Measurements from ENCODE around the gene CUEDC1. TPM values are rescaled to one million over a fixed set of nuclear protein-coding genes. Genes with fewer than 3 reads are reported as not detected.

Gene CUEDC1
- total RNA-seq, 3 donors from 2014 or later, result 13.0 to 18.0 (median 14.5) TPM

DNA sequence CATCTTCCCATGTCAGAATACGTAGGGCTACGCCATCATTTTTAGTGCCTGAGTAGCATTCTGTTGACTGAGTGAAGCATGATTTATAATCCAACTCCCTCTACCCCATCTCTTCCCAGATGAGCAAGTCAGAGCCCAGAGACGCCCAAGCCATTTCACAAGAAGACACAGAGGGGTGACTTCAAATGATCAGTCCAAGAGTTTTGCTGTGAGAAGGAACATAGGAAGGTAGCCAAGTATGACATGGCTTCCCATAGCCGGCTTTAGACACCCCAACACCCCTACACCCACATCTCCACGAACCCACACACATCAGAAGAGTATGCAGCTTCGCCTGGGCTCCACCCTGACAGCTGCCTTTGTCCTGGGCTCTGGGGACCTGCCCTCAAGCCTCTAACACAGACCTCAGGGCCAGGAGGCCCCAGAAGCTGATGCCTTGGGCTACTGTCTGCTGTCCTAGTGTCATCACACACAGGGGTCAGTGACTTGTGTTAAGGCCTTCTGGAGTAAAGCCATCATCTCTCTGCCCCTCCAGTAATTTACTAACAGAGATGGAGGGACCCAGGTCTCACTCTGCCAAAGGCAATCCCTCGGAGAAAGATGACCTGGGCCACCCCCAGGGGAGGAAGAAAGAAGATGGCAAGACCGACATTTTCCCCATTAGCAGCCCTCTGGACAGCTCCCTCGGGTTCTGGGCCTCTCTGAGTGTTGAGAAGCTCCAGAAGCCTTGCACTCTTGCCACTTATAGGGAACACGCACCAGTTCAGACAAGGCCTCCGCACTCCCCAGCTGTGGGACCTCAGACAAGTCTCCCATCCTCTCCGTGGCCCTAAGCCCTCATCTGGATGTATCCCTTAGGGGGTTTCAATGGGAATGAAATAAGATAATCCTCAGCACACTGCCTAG lies 66.6 kb downstream of the CUEDC1 start:
- Histone ChIP-seq H3K9me3 (no peaks in the 10 kb centered on the region), H3K36me3 (no peaks in the 10 kb centered on the region), H3K4me1 (peaks cover 0 to 28% of the 10 kb centered on the region in 2 donors), H3K27ac (peak overlapping the region in 1 of 2 donors; percentile 95), H3K4me3 (no peak overlapping the region), H3K27me3 (no peaks in the 10 kb centered on the region)
- DNase-seq (ENCODE audit: low spot score in 2 of 2), result no peak
- intact Hi-C loops (cut with DNase I; ENCODE audit: low total_unique reads), result no loop called here
- TF ChIP-seq, protein P1, sequence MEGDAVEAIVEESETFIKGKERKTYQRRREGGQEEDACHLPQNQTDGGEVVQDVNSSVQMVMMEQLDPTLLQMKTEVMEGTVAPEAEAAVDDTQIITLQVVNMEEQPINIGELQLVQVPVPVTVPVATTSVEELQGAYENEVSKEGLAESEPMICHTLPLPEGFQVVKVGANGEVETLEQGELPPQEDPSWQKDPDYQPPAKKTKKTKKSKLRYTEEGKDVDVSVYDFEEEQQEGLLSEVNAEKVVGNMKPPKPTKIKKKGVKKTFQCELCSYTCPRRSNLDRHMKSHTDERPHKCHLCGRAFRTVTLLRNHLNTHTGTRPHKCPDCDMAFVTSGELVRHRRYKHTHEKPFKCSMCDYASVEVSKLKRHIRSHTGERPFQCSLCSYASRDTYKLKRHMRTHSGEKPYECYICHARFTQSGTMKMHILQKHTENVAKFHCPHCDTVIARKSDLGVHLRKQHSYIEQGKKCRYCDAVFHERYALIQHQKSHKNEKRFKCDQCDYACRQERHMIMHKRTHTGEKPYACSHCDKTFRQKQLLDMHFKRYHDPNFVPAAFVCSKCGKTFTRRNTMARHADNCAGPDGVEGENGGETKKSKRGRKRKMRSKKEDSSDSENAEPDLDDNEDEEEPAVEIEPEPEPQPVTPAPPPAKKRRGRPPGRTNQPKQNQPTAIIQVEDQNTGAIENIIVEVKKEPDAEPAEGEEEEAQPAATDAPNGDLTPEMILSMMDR (IDR thresholded peaks at IDR 0.05), result no peak
- TF ChIP-seq POLR2A (IDR thresholded peaks at IDR 0.05) (no peak), POLR2AphosphoS5 (IDR thresholded peaks at IDR 0.05) (no peak)

DNA sequence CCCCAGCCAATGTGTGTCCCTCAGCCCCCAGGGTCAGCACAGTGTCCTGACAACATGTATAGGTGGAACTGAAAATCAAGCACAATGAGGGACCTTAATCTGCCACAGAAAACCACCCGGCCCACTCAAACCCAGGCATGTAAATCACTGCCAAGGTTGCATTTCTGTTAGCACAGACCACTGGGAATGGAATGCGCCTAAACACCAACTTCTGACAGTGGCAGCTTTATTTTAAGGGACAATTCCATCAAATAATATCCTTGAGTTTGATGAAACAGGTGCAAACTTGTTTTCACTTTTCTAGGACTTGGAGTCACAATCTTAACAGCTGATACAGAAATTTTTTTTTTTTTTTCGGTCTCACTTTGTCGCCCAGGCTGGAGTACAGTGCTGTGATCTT lies 68.1 kb downstream of the CUEDC1 start:
- no peak for DNase-seq (ENCODE audit: low spot score in 2 of 2)
- no peaks in the 10 kb centered on the region for H3K36me3 ChIP-seq
- H3K4me1 ChIP-seq, result peaks cover 0 to 20% of the 10 kb centered on the region in 2 donors
- TF ChIP-seq POLR2A (IDR thresholded peaks at IDR 0.05) (no peak), POLR2AphosphoS5 (IDR thresholded peaks at IDR 0.05) (no peak)
- TF ChIP-seq, protein P1 (IDR thresholded peaks at IDR 0.05), result no peak
- intact Hi-C loops (cut with DNase I; ENCODE audit: low total_unique reads), result no loop called here
- no peak overlapping the region for H3K4me3 ChIP-seq
- no peaks in the 10 kb centered on the region for H3K9me3 ChIP-seq
- H3K27ac ChIP-seq, result no peak overlapping the region
- no peaks in the 10 kb centered on the region for H3K27me3 ChIP-seq

DNA sequence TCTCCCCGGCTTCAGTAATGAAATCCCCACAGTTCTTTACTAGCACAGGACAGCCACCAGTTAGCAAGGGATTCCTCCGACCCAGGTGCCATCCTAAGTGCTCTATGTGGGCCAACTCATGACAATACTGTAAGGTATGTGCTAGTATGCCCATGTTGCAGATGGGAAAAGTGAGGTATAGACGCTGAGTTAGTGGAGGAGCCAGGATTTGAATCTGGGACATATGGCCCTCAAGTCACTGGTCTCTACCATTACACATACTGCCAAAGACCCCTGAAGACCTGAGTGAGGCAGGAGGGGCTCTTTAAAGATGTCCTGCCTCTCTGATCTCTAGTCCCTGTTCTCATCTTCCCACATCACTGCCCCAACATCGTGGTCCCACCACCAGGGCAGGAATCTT lies 69.2 kb downstream of the CUEDC1 start:
- Histone ChIP-seq H3K4me1 (peaks cover 0 to 25% of the 10 kb centered on the region in 2 donors), H3K27ac (no peak overlapping the region), H3K9me3 (no peaks in the 10 kb centered on the region), H3K27me3 (no peaks in the 10 kb centered on the region), H3K36me3 (no peaks in the 10 kb centered on the region), H3K4me3 (no peak overlapping the region)
- no peak for TF ChIP-seq POLR2AphosphoS5 (IDR thresholded peaks at IDR 0.05)
- TF ChIP-seq, protein P1 (IDR thresholded peaks at IDR 0.05), result no peak
- TF ChIP-seq POLR2A (IDR thresholded peaks at IDR 0.05), result no peak
- no peak for DNase-seq (ENCODE audit: low spot score in 2 of 2)
- intact Hi-C loops (cut with DNase I; ENCODE audit: low total_unique reads), result no loop called here

DNA sequence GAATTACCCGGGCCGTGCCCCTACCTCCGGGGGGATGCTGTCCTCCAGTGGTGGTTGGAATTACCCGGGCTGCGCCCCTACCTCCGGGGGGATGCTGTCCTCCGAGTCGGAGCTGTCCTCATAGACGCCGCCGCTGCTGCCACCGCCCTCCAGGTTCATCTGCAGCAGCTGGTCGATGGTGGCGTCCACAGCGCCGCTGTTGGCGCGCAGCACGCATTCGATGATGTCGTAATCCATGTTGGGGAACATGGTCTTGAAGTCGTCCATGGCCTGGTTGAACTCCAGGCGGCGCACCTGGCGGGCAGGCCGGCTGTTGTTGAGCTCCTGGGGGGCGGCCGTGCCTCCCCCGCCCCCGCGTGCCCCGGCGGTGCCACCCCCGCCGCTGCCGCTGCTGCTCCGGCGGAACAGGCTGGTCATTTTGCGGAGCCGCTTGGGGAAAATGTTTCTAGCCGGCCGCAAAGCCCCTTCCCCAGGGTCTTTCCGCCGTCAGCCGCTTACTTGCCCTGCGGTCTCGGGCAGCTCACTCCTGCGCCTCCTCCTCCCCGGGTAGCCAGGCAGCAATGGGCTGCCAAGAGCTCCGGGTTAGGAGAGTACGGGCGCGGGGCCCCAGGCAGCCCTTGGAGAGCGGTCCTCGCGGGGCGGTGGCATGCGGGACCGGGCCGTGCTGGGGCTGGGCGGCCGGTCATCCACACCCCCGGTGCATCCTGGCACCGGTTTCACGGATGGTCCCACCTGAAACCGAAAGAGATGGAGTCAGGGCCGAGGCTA lies 69.9 kb downstream of the CUEDC1 start:
- no peaks in the 10 kb centered on the region for H3K36me3 ChIP-seq
- no peak overlapping the region for H3K27ac ChIP-seq
- intact Hi-C loops (cut with DNase I; ENCODE audit: low total_unique reads), result no loop called here
- no peak for DNase-seq (ENCODE audit: low spot score in 2 of 2)
- H3K27me3 ChIP-seq, result no peaks in the 10 kb centered on the region
- H3K9me3 ChIP-seq, result no peaks in the 10 kb centered on the region
- TF ChIP-seq POLR2AphosphoS5 (IDR thresholded peaks at IDR 0.05) (no peak), POLR2A (IDR thresholded peaks at IDR 0.05) (no peak)
- TF ChIP-seq, protein P1 (IDR thresholded peaks at IDR 0.05), result no peak
- H3K4me1 ChIP-seq, result peaks cover 0 to 27% of the 10 kb centered on the region in 2 donors
- H3K4me3 ChIP-seq, result no peak overlapping the region
